GM19025 (cell line): ENCODE data around the gene SLC9C1.

Experiments used
- ATAC-seq: cut with Tn5 transposase; IDR thresholded peaks from one replicate; pipeline ENCODE4 v1.9.1; 2021; ENCODE audit warnings: mild to moderate bottlenecking, low read depth, moderate library complexity; ENCODE audit not compliant: unreplicated experiment

Gene SLC9C1

DNA sequence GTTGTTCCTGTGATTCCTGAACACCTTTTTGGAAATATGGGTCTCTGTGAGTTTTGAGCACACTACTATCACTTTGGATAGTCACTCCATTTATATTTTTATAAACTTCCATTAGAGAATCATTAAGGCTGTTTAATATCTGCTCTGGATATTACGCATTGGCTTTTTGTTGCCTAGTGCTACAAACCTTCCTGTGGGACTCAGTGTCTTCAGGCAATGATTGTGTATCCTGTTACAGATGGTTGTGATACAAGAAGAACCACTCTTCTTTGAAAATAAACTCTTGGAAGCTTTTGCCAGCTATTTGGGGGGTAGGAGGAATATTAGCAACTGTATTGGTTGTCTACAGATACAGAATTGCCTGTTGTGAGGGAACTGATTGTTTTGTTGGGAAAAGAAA lies 176.6 kb downstream of the SLC9C1 start:
- ATAC-seq = no peak

DNA sequence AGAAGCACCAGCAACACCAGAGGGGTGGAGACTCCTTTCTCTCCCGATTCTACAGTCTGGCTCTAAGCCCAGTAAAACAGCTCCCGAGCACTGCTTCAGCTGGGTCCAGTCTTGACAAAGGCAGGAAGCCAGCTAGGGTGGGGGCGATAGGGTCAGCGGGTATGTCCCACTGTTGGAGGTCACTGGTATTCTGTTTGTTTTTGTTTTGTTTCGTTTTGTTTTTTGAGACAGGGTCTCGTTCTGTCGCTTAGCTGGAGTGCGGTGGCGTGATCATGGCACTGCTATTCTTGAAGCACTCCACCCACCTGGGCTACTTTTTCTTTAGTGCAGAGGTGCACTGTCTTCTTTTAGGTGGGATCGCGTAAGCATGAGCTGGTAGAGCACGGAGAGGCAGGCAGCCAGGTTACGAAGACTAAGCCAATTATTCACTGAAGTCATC lies 177.2 kb downstream of the SLC9C1 start:
- ATAC-seq = no peak

GRCh38 chr3:112115806-112116383 lies 178.1 kb downstream of the SLC9C1 start:
- no peak for ATAC-seq

- ATAC-seq = peak; percentile 33
Measured at GRCh38 chr3:112115161-112115739, 178.8 kb downstream of the SLC9C1 start.

DNA sequence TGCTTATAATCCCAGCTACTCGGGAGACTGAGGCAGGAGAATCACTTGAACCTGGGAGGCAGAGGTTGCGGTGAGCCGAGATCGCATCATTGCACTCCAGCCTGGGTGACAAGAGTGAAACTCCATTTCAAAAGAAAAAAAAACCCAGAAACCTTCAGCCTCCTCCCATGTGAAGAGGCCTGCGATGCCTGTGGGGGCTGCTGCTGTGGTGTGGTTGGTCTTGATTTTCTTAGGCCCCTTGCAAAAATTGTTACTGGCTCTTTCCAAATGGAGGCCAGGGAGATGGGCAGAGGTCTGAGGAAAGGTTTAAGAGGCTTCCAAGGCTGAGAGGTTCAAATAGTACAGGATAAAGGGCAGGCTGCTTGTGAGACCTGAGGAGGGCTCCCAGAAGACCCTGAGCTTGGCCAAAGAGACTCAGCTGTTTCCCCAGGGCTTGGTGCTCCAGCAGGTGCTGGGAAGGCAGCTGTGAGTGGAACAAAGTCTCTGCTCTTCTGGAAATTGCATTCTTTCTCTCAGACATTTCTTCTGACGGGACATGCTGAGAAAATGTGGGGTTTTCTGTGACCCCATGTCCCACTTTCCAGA lies 179.3 kb downstream of the SLC9C1 start:
- ATAC-seq = no peak

DNA sequence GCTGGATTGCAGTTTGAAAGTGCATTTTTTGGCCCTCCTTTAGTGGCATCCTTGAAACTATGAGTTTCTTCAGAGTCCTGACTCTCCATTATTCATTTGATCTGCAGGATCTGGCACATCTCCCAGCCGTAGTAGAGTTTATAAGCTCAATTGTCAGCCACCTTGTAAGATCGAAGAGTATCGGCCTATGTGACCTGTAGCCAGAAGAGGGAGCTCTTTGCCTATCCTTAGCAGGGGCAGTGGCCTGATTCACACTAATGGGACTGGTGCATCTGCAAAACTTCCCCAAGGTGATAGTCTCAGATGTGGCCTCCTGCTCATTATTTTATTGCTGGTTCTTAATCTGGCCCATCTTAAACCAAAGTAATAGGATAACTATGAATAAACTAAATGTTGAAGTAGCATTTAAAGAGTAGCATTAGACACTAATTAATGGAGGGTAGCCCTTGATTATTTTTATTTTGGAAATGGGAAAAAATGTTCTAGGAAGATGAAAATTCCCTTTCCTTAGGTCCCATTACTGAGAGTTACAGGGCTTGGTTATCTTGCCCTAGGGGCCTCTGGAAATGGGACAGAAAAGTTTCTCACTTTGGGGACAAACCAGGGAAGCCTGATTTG lies 182.1 kb downstream of the SLC9C1 start:
- ATAC-seq = peak; percentile 36

DNA sequence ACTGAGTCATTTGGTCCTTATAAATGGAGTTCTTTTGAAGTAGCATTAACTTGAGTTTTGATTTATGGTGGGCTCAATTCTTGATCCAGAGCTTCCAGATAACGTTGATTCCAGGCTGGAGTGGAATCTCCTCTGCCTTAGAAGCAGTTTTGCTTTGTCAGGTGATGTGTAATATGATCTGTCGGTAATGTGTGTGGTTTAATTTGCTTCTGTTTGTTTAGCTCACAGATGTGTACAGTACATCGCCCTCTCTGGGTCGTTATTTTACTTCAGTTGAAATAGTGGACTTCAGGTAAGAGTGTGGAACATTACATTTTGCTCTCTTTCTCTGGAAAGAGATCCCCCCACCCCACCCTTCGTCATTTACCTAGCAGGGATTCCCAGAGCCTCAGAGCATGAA lies 184.7 kb downstream of the SLC9C1 start:
- no peak for ATAC-seq

DNA sequence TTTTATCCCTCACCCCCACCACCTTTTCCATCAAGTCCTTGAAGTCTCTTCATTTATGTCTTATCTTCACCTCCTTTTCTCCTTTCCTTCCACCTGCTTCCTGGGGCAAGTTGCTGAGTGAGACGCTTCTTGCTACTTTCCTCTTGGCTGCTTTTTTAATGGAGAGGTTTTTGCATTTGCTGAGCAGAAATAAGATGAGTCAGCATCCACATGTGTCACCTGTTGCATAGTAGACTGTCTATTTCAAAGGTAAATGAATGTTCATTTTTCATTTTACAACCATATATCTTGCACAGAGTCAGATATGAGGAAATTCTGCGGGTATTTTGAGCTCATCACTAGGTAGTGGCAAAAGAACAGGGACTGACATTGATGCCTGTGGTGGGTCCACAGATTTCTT lies 189.2 kb downstream of the SLC9C1 start:
- ATAC-seq = no peak

DNA sequence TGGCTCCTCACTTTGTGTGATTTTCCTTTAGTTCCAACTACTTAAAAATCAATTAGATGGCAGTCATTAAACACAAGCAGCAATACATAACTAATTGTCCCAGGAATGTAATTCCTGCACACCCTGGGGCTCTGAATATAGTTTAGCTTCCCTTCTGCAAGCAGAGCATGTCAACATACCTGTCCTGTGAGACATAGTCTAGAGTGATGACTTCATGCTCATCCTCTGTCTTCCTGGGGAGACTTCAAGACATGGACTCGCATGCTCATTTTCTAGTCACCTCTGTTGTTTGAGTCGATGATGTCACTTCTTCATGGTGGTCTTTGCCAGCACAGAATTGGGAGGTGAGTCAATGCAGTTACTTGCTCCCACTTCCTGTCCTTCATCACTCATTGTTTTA lies 192.1 kb downstream of the SLC9C1 start:
- no peak for ATAC-seq

DNA sequence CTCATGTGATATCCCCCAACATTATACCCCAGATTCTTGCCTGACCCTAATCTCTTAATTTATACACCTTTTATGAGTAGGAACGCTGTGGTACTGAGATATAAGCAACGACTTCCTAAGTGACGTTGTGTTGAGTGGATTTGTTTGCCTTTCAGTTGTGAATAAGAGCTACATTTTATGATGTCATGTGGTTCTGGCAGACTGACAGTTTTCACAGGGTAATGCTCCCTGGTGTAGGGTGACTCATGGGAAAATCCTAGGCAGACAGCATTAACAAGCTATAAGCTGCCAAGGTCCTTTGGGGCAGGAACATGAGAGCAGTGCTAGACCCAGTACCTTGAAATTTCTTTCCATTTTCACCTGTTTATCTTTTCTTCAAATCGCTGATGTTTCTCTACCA lies 196.6 kb downstream of the SLC9C1 start:
- peak; percentile 74 for ATAC-seq

GRCh38 chr3:112096176-112096575 lies 197.8 kb downstream of the SLC9C1 start:
- ATAC-seq = no peak

DNA sequence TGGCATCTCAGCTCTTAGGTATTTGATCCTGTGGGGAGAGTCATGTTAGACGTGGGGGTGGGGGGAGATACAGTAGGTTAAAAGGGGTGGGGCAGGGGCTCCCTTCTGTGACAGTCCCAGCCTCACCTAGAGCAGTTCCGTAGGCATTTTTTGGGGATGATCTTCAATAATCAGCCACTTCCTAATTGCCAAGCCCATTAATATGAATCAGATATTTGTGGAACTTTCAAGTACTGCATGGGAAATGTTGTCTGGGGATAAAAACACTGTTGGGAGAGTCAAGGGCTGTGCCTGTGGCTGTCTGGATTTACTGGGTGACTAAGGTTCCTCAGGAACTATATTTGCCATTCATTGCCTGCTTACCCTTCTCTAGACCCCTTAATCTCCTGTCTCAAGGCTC lies 198.3 kb downstream of the SLC9C1 start:
- ATAC-seq = no peak

GRCh38 chr3:112093180-112093522 lies 200.9 kb downstream of the SLC9C1 start:
- ATAC-seq = no peak

- ATAC-seq = no peak
Measured at GRCh38 chr3:112092496-112093179, 201.4 kb downstream of the SLC9C1 start.

GRCh38 chr3:112090887-112091586 lies 203.0 kb downstream of the SLC9C1 start:
- ATAC-seq = no peak
